ENCODE data around the gene ING2.
"Not testable (repeated sequence)": the region's sequence is repeated elsewhere in the genome, so short reads cannot be mapped to it uniquely, and the experiment has no call there.

Gene ING2

GRCh38 chr4:183548306-183548705, 43.4 kb downstream of the ING2 start:
- DNase-seq (ENCODE audit: low spot score) = no peak

- no peak for DNase-seq (ENCODE audit: low spot score)
These were observed 45.7 kb downstream of the ING2 start for GRCh38 chr4:183550345-183551093.

GRCh38 chr4:183552274-183553146, 47.7 kb downstream of the ING2 start:
- no peak for DNase-seq (ENCODE audit: low spot score)

GRCh38 chr4:183553147-183553478, 48.3 kb downstream of the ING2 start:
- DNase-seq (ENCODE audit: low spot score) = not testable (repeated sequence)

- DNase-seq (ENCODE audit: low spot score) = no peak
These were observed 48.9 kb downstream of the ING2 start for GRCh38 chr4:183553601-183554345.

- DNase-seq (ENCODE audit: low spot score) = no peak
These were observed 49.5 kb downstream of the ING2 start for GRCh38 chr4:183554346-183554686.

- DNase-seq (ENCODE audit: low spot score) = no peak
These were observed 50.2 kb downstream of the ING2 start for GRCh38 chr4:183554878-183555585.

- DNase-seq (ENCODE audit: low spot score) = no peak
These were observed 52.1 kb downstream of the ING2 start for GRCh38 chr4:183556947-183557346.

GRCh38 chr4:183557611-183558010, 52.8 kb downstream of the ING2 start:
- no peak for DNase-seq (ENCODE audit: low spot score)

- DNase-seq (ENCODE audit: low spot score) = no peak
These were observed 54.0 kb downstream of the ING2 start for GRCh38 chr4:183558873-183559272.

- no peak for DNase-seq (ENCODE audit: low spot score)
These were observed 57.0 kb downstream of the ING2 start for GRCh38 chr4:183561905-183562304.
